ENCODE results near the gene DUSP3. TPM values are rescaled to one million over a fixed set of nuclear protein-coding genes. Genes with fewer than 3 reads are reported as not detected.
A peak's percentile ranks its signal among the peaks of the same experiment; 100 is the strongest.

The DUSP3 gene
- total RNA-seq (2016; rRNA removed; fragmentation: Illumina TruSeq; extraction: Trizol) (60.0 and 73.6 TPM in 2 replicates), polyA plus RNA-seq (2011; rRNA removed) (71.5 and 77.4 TPM in 2 replicates), polyA minus RNA-seq (2011; rRNA and poly(A)+ RNA removed; ENCODE audit: low replicate concordance) (62.1 and 126 TPM in 2 replicates), Bru-seq, nascent RNA (percentile 94 among the genes with signal in this experiment), BruChase-seq, experiment 1, labeled RNA remaining after a 6-hour chase (percentile 99 among the genes with signal in this experiment), BruChase-seq, experiment 2, labeled RNA remaining after a 2-hour chase (percentile 98 among the genes with signal in this experiment)
- 23.0 and 23.3 TPM in 2 replicates for total RNA-seq (2016; cell fraction: cytosol; rRNA removed; fragmentation: Illumina TruSeq; extraction: Trizol; ENCODE audit: low read depth)
- total RNA-seq (2016; cell fraction: insoluble cytoplasmic fraction; rRNA removed; fragmentation: Illumina TruSeq; extraction: Trizol): 59.0 and 65.1 TPM in 2 replicates
- total RNA-seq (2016; cell fraction: membrane; rRNA removed; fragmentation: Illumina TruSeq; extraction: Trizol): 67.6 and 70.6 TPM in 2 replicates
- total RNA-seq (2016; cell fraction: nucleus; rRNA removed; fragmentation: Illumina TruSeq; extraction: Trizol): 43.1 and 45.5 TPM in 2 replicates
- 62.0 and 65.1 TPM in 2 replicates for polyA plus RNA-seq (2011; cell fraction: cytosol; rRNA removed)
- 124 and 143 TPM in 2 replicates for polyA plus RNA-seq (2011; cell fraction: nucleus; rRNA removed)
- 44.3 and 55.5 TPM in 2 replicates for polyA plus RNA-seq (2012)
- 24.0 and 28.0 TPM in 2 replicates for polyA plus RNA-seq (2016; cell fraction: cytosol; fragmentation: Illumina TruSeq; extraction: Trizol; ENCODE audit: low read depth)
- polyA plus RNA-seq (2016; cell fraction: insoluble cytoplasmic fraction; fragmentation: Illumina TruSeq; extraction: Trizol; ENCODE audit: low read depth): 87.5 and 94.5 TPM in 2 replicates
- polyA plus RNA-seq (2016; cell fraction: membrane; fragmentation: Illumina TruSeq; extraction: Trizol; ENCODE audit: low read depth): 57.3 and 59.6 TPM in 2 replicates
- 64.9 and 69.6 TPM in 2 replicates for polyA plus RNA-seq (2016; cell fraction: nucleus; fragmentation: Illumina TruSeq; extraction: Trizol; ENCODE audit: insufficient read depth, low read depth)
- 57.0 and 66.2 TPM in 2 replicates for polyA minus RNA-seq (2011; cell fraction: cytosol; rRNA and poly(A)+ RNA removed)
- polyA minus RNA-seq (2011; cell fraction: nucleus; rRNA and poly(A)+ RNA removed): 75.8 and 87.4 TPM in 2 replicates
- long read RNA-seq, experiment 1, full-length matches to known transcripts: 84 of 121 reads
- long read RNA-seq, experiment 1, partial matches to known transcripts: 3 of 121 reads
- long read RNA-seq, experiment 1, other reads (novel, unspliced or antisense): 34 of 121 reads
- long read RNA-seq, experiment 2, full-length matches to known transcripts: 111 of 262 reads
- long read RNA-seq, experiment 2, partial matches to known transcripts: 2 of 262 reads
- long read RNA-seq, experiment 2, other reads (novel, unspliced or antisense): 149 of 262 reads

GRCh38 chr17:43778337-43779144 is at the start of gene DUSP3:
DUSP3 (minus strand) TSS chr17:43778977; CDS start chr17:43778924, 53 bp downstream.
- intact Hi-C loops (cut with micrococcal nuclease; ENCODE audit: unreplicated experiment): no loop called here
- H3K4me3 ChIP-seq (replicated peaks in 1 of 3; ENCODE audit: insufficient read depth in 1 of 3, low read depth in 2 of 3, low read length in 3 of 3): peak within 1 kb of the TSS; percentile 75 to 93 (median 91)
- peak; percentile 92 for DNase-seq (ENCODE audit: low spot score)
- H3K9me3 ChIP-seq (ENCODE audit: low read length): no peaks in the 10 kb centered on the region
- peaks cover 23% of the 10 kb centered on the region for H3K79me2 ChIP-seq (ENCODE audit: insufficient read depth, low read length)
- peak within 1 kb of the TSS; percentile 100 for H3K9ac ChIP-seq (ENCODE audit: insufficient read depth, low read depth, low read length)
- peaks cover 10 to 25% of the 10 kb centered on the region in 2 experiments for H3K36me3 ChIP-seq (replicated peaks in 1 of 2; ENCODE audit: control insufficient read depth in 1 of 2, insufficient read depth in 2 of 2, low read length in 2 of 2)
- POLR2A ChIA-PET: interaction anchor here (0.6 to 1.6 kb wide), 12 partner anchors 11 to 411 kb away, joined by 3 to 7 read pairs (median 3); partner anchors contain the start of gene MPP3
- H3K27me3 ChIP-seq (ENCODE audit: control insufficient read depth in 1 of 2, insufficient read depth in 2 of 2, low read length in 2 of 2): peaks cover 0 to 36% of the 10 kb centered on the region in 2 experiments; a peak in 3 of 5 replicates
- FAIRE-seq: no peak
- H4K20me1 ChIP-seq (ENCODE audit: insufficient read depth, low read length): no peaks in the 10 kb centered on the region
- 0% methylated on average over 19 of the region's 100 CpGs for WGBS (ENCODE audit: low lambda C conversion rate)
- CTCF ChIA-PET (ENCODE audit: low intra/inter-chr PET ratio, low total read pairs): interaction anchor here (0.9 kb wide), 1 partner anchor 68 kb away, joined by 3 read pairs; no protein-coding TSS in a partner anchor
- no TSS peak for BruUV-seq (replicated peaks)
- in situ Hi-C loops (cut with HindIII; ENCODE audit: extremely low pct_ligation_motif_present, low pct_unique_long_range_greater_than_20kb): no loop called here
- H3K4me1 ChIP-seq (ENCODE audit: insufficient read depth, low read length): peaks cover 72% of the 10 kb centered on the region
- ATAC-seq: peak; percentile 93
- H2AFZ ChIP-seq (ENCODE audit: low read length): no peak within 1 kb of the TSS
- H3K4me2 ChIP-seq (ENCODE audit: low read depth, low read length): peak within 1 kb of the TSS; percentile 97
- H3K27ac ChIP-seq (ENCODE audit: extremely low read length, insufficient read depth, low read length): peak within 1 kb of the TSS; percentile 95
- TF ChIP-seq ZNF142 (CRISPR knock-in tag; IDR thresholded peaks at IDR 0.05): 0 out of 2 replicates have a peak, but pooled peaks have one; percentile 54
- TF ChIP-seq ZFP36L2 (CRISPR knock-in tag; IDR thresholded peaks at IDR 0.05): peak; percentile 73; the same call in 1 of the 2 replicates
- TF ChIP-seq SATB2 (CRISPR knock-in tag; IDR thresholded peaks at IDR 0.05): no peak
- TF ChIP-seq ZNF672 (CRISPR knock-in tag; IDR thresholded peaks at IDR 0.05): no peak
- no peak for TF ChIP-seq NFE2L1 (CRISPR knock-in tag; IDR thresholded peaks at IDR 0.05; ENCODE audit: borderline replicate concordance)
- peak; percentile 87 for TF ChIP-seq HOXA5 (CRISPR knock-in tag; IDR thresholded peaks at IDR 0.05)
- no peak for TF ChIP-seq IKZF4 (CRISPR knock-in tag; IDR thresholded peaks at IDR 0.05; ENCODE audit: borderline replicate concordance, low read depth, not compliant biosample characterization)
- TF ChIP-seq ZBTB38 (CRISPR knock-in tag; IDR thresholded peaks at IDR 0.05): peak; percentile 59; the same call in 1 of the 2 replicates
- peak; percentile 59 for TF ChIP-seq ZFP36L1 (CRISPR knock-in tag; IDR thresholded peaks at IDR 0.05)
- TF ChIP-seq NFKBIZ (CRISPR knock-in tag; IDR thresholded peaks at IDR 0.05): peak; percentile 46; the same call in 1 of the 2 replicates
